Esophagus squamous epithelium (tissue), 4 donors: Measurements from ENCODE around the gene FAM210B.

Experiments used
- POLR2A ChIP-seq, 4 donors: fragments of 450-650 bp; IDR thresholded peaks; one replicate each; pipeline ENCODE4 v1.6.1; 2017; ENCODE audit warnings: antibody characterized with exemption in 4 of 4, mild to moderate bottlenecking in 4 of 4, moderate library complexity in 3 of 4
- TF ChIP-seq, protein P1 (sequence below), 6 experiments: fragments of 450-650 bp in 4 of 6; fragments of 200-600 bp in 2 of 6; sonication (generic) in 2 of 6; IDR thresholded peaks; one replicate each; pipeline ENCODE4 v1.5.1; 2016 to 2019; ENCODE audit warnings: antibody characterized with exemption in 6 of 6, mild to moderate bottlenecking in 4 of 6, moderate library complexity in 4 of 6

GRCh38 chr20:56417911-56418310 is 59.1 kb downstream of the FAM210B start:
- TF ChIP-seq, protein P1, sequence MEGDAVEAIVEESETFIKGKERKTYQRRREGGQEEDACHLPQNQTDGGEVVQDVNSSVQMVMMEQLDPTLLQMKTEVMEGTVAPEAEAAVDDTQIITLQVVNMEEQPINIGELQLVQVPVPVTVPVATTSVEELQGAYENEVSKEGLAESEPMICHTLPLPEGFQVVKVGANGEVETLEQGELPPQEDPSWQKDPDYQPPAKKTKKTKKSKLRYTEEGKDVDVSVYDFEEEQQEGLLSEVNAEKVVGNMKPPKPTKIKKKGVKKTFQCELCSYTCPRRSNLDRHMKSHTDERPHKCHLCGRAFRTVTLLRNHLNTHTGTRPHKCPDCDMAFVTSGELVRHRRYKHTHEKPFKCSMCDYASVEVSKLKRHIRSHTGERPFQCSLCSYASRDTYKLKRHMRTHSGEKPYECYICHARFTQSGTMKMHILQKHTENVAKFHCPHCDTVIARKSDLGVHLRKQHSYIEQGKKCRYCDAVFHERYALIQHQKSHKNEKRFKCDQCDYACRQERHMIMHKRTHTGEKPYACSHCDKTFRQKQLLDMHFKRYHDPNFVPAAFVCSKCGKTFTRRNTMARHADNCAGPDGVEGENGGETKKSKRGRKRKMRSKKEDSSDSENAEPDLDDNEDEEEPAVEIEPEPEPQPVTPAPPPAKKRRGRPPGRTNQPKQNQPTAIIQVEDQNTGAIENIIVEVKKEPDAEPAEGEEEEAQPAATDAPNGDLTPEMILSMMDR (IDR thresholded peaks at IDR 0.05), result no peak
- TF ChIP-seq POLR2A (IDR thresholded peaks at IDR 0.05), result no peak
